Prostate gland (tissue), 2 donors: ENCODE data around the gene BTG2. TPM values are rescaled to one million over a fixed set of nuclear protein-coding genes. Genes with fewer than 3 reads are reported as not detected.

Source experiments
- DNase-seq: peaks from one replicate; pipeline ENCODE4 v3.0.0-alpha.2; 2019; ENCODE audit warnings: low spot score
- H3K27ac ChIP-seq, 2 donors: fragments of 200-600 bp; sonication (generic); 2 replicates each; pipeline ENCODE4 v1.5.1; 2017 to 2019
- H3K27me3 ChIP-seq: fragments of 200-600 bp; sonication (generic); replicated peaks from 2 replicates; pipeline ENCODE4 v1.5.1; 2019; ENCODE audit not compliant: insufficient read depth
- H3K36me3 ChIP-seq, 2 donors: fragments of 200-600 bp; sonication (generic); 1 replicate in 1 of 2; 2 replicates in 1 of 2; pipeline versions ENCODE4 v1.5.1 to v1.8.1; 2017 to 2019
- H3K4me1 ChIP-seq: fragments of 200-600 bp; sonication (generic); replicated peaks from 2 replicates; pipeline ENCODE4 v1.5.1; 2019
- H3K4me3 ChIP-seq, 2 donors: fragments of 200-600 bp; sonication (generic); 2 replicates each; pipeline ENCODE4 v1.5.1; 2017 to 2019
- H3K9me3 ChIP-seq: fragments of 200-600 bp; sonication (generic); 2 replicates; pipeline ENCODE4 v1.5.1; 2017
- POLR2A ChIP-seq: fragments of 450-650 bp; IDR thresholded peaks from one replicate; pipeline ENCODE4 v1.6.1; 2016; ENCODE audit warnings: antibody characterized with exemption, mild to moderate bottlenecking
- POLR2AphosphoS5 ChIP-seq: sonication (generic); formaldehyde crosslinking; IDR thresholded peaks from one replicate; pipeline ENCODE4 v1.6.1; 2017; ENCODE audit warnings: antibody characterized with exemption
- WGBS: methylation state at CpG from one replicate; pipeline ENCODE4 v1.1.5; 2018; 5-methylcytosine and 5-hydroxymethylcytosine counted together
- intact Hi-C: fragments of 100-400 bp; cut with DNase I; formaldehyde crosslinking; loops from one replicate; pipeline ENCODE4 v1.14.2; 2022
- total RNA-seq, 2 donors: library from RNA; depleted of rRNA; stranded (reverse); fragments of >200 nt; gene quantifications; one replicate each; pipeline ENCODE4 v1.1.0, GENCODE V29; 2016
- TF ChIP-seq, protein P1 (sequence below), 4 experiments: fragments of 200-600 bp in 2 of 4; fragments of 450-650 bp in 2 of 4; sonication (generic) in 2 of 4; IDR thresholded peaks; 1 replicate in 3 of 4; 2 replicates in 1 of 4; pipeline ENCODE4 v1.5.1; 2016 to 2019; ENCODE audit warnings: antibody characterized with exemption in 4 of 4, mild to moderate bottlenecking in 2 of 4, moderate library complexity in 2 of 4

BTG2 gene
- total RNA-seq, 2 donors from 2014 or later, result 91.0 to 131 TPM

DNA sequence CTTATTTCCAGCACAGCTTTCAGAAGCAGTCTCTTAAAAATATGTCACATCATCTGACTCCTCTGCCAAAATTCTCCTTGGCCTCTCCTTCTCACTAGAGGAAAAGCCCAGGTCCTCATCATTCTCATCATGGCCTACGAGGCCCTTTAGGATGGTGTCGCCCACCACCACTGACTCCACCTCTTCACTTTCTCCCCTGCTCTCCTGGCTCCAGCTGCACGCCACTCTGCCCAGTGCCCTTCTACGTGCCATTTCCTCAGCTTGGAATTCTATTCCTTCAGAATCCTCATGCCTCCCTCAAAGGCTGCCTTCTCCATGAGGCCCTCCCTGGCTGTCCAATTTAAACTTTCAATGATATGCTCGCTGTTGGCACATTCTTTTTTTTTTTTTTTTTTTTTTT, 25.3 kb upstream of the BTG2 start:
- peaks cover 6% of the 10 kb centered on the region for H3K4me1 ChIP-seq
- intact Hi-C loops, result no loop called here
- no peak overlapping the region for H3K4me3 ChIP-seq
- H3K27ac ChIP-seq, result peak overlapping the region in 1 of 2 donors; percentile 85
- 96% methylated on average over 5 of the region's 5 CpGs for WGBS
- no peaks in the 10 kb centered on the region for H3K27me3 ChIP-seq
- no peaks in the 10 kb centered on the region for H3K9me3 ChIP-seq
- DNase-seq, result no peak
- no peaks in the 10 kb centered on the region for H3K36me3 ChIP-seq
- TF ChIP-seq, protein P1, sequence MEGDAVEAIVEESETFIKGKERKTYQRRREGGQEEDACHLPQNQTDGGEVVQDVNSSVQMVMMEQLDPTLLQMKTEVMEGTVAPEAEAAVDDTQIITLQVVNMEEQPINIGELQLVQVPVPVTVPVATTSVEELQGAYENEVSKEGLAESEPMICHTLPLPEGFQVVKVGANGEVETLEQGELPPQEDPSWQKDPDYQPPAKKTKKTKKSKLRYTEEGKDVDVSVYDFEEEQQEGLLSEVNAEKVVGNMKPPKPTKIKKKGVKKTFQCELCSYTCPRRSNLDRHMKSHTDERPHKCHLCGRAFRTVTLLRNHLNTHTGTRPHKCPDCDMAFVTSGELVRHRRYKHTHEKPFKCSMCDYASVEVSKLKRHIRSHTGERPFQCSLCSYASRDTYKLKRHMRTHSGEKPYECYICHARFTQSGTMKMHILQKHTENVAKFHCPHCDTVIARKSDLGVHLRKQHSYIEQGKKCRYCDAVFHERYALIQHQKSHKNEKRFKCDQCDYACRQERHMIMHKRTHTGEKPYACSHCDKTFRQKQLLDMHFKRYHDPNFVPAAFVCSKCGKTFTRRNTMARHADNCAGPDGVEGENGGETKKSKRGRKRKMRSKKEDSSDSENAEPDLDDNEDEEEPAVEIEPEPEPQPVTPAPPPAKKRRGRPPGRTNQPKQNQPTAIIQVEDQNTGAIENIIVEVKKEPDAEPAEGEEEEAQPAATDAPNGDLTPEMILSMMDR (IDR thresholded peaks at IDR 0.05), result no peak
- TF ChIP-seq POLR2AphosphoS5, result no peak
- no peak for TF ChIP-seq POLR2A

DNA sequence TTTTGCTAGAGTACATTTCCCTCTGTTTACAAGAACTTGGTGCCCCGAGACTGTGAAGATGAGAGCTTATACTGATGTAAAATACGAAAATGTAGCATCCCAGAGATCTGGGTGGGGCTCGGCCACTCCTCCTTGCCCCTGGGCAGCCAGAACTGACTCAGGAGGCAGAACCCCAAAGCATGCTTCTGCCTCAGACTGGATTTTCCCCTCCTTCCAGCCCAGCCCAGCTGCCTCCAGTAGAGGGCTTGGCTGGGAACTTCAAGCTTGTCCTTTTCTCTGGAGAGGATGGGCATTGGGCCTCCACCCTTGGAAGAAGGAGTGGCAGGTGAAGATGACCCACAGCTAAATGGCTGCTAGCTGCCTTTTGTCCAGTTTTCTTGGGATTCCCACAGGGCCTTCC, 24.3 kb upstream of the BTG2 start:
- Histone ChIP-seq H3K9me3 (no peaks in the 10 kb centered on the region), H3K4me1 (peaks cover 5% of the 10 kb centered on the region), H3K27me3 (no peaks in the 10 kb centered on the region), H3K4me3 (no peak overlapping the region), H3K36me3 (no peaks in the 10 kb centered on the region), H3K27ac (peak overlapping the region; percentile 0 to 58)
- WGBS, result 42% methylated on average over 3 of the region's 3 CpGs
- DNase-seq, result no peak
- intact Hi-C loops, result no loop called here
- TF ChIP-seq POLR2A, result no peak
- peak; percentile 45 for TF ChIP-seq POLR2AphosphoS5
- TF ChIP-seq, protein P1 (IDR thresholded peaks at IDR 0.05), result peak in 1 of 4 experiments; percentile 39

DNA sequence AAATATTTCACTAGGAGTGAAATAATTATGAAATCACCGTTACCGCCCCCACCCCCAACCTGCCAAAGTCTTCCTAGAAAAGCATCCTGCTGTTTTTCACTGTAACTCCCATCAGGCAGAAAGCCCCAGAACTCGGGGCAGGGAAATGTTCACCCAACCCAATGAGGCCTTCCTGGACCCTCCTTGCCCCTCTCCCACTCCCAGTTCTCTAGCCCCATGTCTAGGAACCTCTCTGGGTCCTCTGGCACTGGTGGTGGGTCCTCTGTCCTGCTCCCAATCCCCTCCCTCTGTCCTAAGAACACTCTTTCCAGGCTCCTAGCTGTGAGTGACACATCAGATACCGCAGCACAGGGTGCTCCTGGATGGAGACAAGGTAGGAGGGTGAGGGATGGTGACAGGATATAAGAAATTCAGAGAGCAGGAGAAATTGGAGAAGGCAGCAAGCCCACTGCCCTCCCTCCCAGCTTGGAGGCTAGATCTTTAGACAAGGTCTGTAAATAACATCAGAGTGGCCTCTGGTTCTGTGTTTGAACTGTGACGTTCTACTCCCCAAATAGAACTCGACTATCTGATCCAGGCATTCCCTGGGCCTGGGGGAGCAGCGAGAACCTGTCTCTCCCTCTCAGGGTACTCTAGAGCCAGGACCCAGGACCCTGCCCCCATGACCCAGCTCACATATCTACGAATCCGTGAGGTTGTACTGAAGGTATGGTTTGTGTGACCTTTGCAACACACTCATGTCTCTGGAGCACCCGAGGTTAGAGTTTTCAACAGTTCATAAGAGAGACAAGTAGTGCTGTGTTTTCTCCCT, 23.3 kb upstream of the BTG2 start:
- WGBS, result 67% methylated on average over 10 of the region's 10 CpGs
- no peak overlapping the region for H3K4me3 ChIP-seq
- DNase-seq, result no peak
- no peak for TF ChIP-seq POLR2A
- TF ChIP-seq, protein P1 (IDR thresholded peaks at IDR 0.05), result no peak
- no peak for TF ChIP-seq POLR2AphosphoS5
- no peaks in the 10 kb centered on the region for H3K9me3 ChIP-seq
- H3K27ac ChIP-seq, result peak overlapping the region in 1 of 2 donors; percentile 58
- H3K27me3 ChIP-seq, result no peaks in the 10 kb centered on the region
- no peaks in the 10 kb centered on the region for H3K36me3 ChIP-seq
- intact Hi-C loops, result no loop called here
- peaks cover 5% of the 10 kb centered on the region for H3K4me1 ChIP-seq

DNA sequence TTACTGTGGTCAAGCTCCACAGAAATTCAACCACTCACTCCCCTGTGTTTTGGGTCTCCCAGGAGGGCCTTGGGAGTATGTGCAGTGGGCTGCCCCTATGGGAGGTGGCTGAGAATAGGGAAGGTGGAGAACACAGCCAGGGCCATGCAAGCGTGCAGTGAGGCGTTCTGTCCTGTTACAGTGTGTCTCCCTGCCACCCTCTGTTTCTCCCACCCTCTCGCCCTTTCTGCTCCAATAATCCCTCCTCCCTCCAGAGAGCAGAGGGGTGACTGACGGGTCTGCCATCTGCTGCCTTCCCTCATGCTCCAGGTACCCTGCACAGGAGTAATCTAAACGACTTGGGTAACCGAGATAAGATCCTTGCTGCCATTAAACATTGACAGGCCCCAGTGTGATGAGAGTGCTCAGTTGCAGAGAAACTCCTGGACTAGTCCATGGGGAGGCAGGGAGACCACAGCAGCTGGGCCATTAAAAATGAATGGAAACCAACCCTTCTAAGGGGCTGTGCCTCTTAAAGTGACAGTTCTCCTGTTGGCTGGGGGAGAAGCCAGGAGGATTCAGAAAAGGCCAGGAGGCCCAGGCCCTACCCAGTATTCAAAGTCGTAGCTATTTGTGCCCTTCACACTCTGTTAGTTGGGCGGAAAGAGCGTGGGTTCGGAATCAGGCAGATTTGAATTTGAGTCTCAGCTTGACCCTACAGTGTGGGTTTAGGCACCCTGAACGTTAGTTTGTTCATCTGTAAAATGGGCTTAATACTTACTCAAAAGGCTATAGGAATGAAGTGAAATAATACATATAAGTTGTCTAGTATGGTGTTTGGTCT, 22.4 kb upstream of the BTG2 start:
- Histone ChIP-seq H3K9me3 (no peaks in the 10 kb centered on the region), H3K4me1 (peaks cover 5% of the 10 kb centered on the region), H3K36me3 (no peaks in the 10 kb centered on the region), H3K27me3 (no peaks in the 10 kb centered on the region), H3K27ac (peak overlapping the region in 1 of 2 donors; percentile 8), H3K4me3 (no peak overlapping the region)
- no peak for DNase-seq
- TF ChIP-seq POLR2AphosphoS5 (no peak), POLR2A (no peak)
- TF ChIP-seq, protein P1 (IDR thresholded peaks at IDR 0.05), result no peak
- 91% methylated on average over 11 of the region's 11 CpGs for WGBS
- intact Hi-C loops, result no loop called here
